Mucosa of descending colon (tissue), 3 donors: Measurements from ENCODE around the gene FANCI. TPM values are rescaled to one million over a fixed set of nuclear protein-coding genes. Genes with fewer than 3 reads are reported as not detected.

ENCODE experiments used
- ATAC-seq: fragments of 200-7000 bp; cut with Tn5 transposase; one replicate; pipeline ENCODE4 v1.9.1; 2020; ENCODE audit warnings: mild to moderate bottlenecking, moderate library complexity
- DNase-seq, 3 donors: peaks; one replicate each; pipeline ENCODE4 v3.0.0-alpha.2; 2020
- H3K36me3 ChIP-seq: fragments of 200-600 bp; one replicate; pipeline ENCODE4 v1.8.0; 2021; ENCODE audit warnings: low read depth, mild to moderate bottlenecking
- H3K4me1 ChIP-seq: fragments of 200-600 bp; one replicate; pipeline ENCODE4 v1.8.0; 2021; ENCODE audit warnings: low read depth, mild to moderate bottlenecking
- H3K4me3 ChIP-seq: fragments of 200-600 bp; one replicate; pipeline ENCODE4 v1.8.0; 2021; ENCODE audit warnings: mild to moderate bottlenecking
- H3K9me3 ChIP-seq: fragments of 200-600 bp; one replicate; pipeline ENCODE4 v1.8.0; 2021; ENCODE audit warnings: mild to moderate bottlenecking
- CTCF ChIP-seq: fragments of 200-600 bp; IDR thresholded peaks from one replicate; pipeline ENCODE4 v1.8.0; 2022; ENCODE audit warnings: antibody characterized with exemption, mild to moderate bottlenecking
- intact Hi-C, 2 donors: fragments of 100-400 bp; cut with DNase I in 1 of 2; cut with micrococcal nuclease in 1 of 2; formaldehyde crosslinking; loops; one replicate each; pipeline versions ENCODE4 v1.11.0 to v1.11.1; 2022; cut with DNase I, micrococcal nuclease
- total RNA-seq, 3 donors: library from RNA; stranded (reverse); fragmentation: NEBNext Ultra II Directional in 2 of 3; extraction: Animal tissue kit (Norgen Biotek cat#: 25700) in 2 of 3; gene quantifications; one replicate each; pipeline versions ENCODE4 v1.2.1 to v1.2.4, GENCODE V29; 2021 to 2023
- donor health status: DM: no; HTN: no; CAD: no; lungs with moderate emphysema.
- donor health status: DM: no; HTN: no; CAD: no.
- donor health status: DM: no; HTN: yes; CAD: no.

The FANCI gene
- total RNA-seq, 3 donors from 2014 or later, result 12.9 to 27.1 (median 14.0) TPM

GRCh38 chr15:89301304-89302089 lies 57.7 kb downstream of the FANCI start:
- DNase-seq, result no peak
- no peak overlapping the region for H3K4me3 ChIP-seq
- H3K4me1 ChIP-seq, result no peaks in the 10 kb centered on the region
- no peak for ATAC-seq
- intact Hi-C loops, result no loop called here
- no peaks in the 10 kb centered on the region for H3K36me3 ChIP-seq
- TF ChIP-seq CTCF, result no peak
- H3K9me3 ChIP-seq, result no peaks in the 10 kb centered on the region

- no peaks in the 10 kb centered on the region for H3K9me3 ChIP-seq
- ATAC-seq, result no peak
- H3K4me1 ChIP-seq, result no peaks in the 10 kb centered on the region
- H3K4me3 ChIP-seq, result no peak overlapping the region
- intact Hi-C loops, result no loop called here
- no peaks in the 10 kb centered on the region for H3K36me3 ChIP-seq
- no peak for DNase-seq
- no peak for TF ChIP-seq CTCF
Observed at GRCh38 chr15:89303986-89304385, 60.2 kb downstream of the FANCI start.

- no peak overlapping the region for H3K4me3 ChIP-seq
- H3K36me3 ChIP-seq, result no peaks in the 10 kb centered on the region
- TF ChIP-seq CTCF, result no peak
- ATAC-seq (no peak), DNase-seq (no peak)
- intact Hi-C loops, result no loop called here
- no peaks in the 10 kb centered on the region for H3K4me1 ChIP-seq
- no peaks in the 10 kb centered on the region for H3K9me3 ChIP-seq
Observed at GRCh38 chr15:89305395-89305794, 61.6 kb downstream of the FANCI start.

GRCh38 chr15:89307046-89307587 lies 63.3 kb downstream of the FANCI start:
- Histone ChIP-seq H3K4me1 (no peaks in the 10 kb centered on the region), H3K4me3 (no peak overlapping the region), H3K9me3 (no peaks in the 10 kb centered on the region), H3K36me3 (no peaks in the 10 kb centered on the region)
- no peak for DNase-seq
- intact Hi-C loops, result no loop called here
- no peak for TF ChIP-seq CTCF
- ATAC-seq, result peak; percentile 44

- no peak for TF ChIP-seq CTCF
- Histone ChIP-seq H3K4me3 (no peak overlapping the region), H3K36me3 (no peaks in the 10 kb centered on the region), H3K4me1 (no peaks in the 10 kb centered on the region), H3K9me3 (no peaks in the 10 kb centered on the region)
- no peak for ATAC-seq
- intact Hi-C loops, result no loop called here
- no peak for DNase-seq
Observed at GRCh38 chr15:89307791-89308190, 64.0 kb downstream of the FANCI start.
